Esophagus mucosa (tissue), 1 donor: ENCODE measurements around the gene LCE2B. TPM values are rescaled to one million over a fixed set of nuclear protein-coding genes. Genes with fewer than 3 reads are reported as not detected.

Source experiments
- total RNA-seq: library from RNA; stranded (reverse); gene quantifications from one replicate; pipeline ENCODE4 v1.2.4, GENCODE V29; 2023
- donor health status: DM: yes; HTN: yes; CAD: no.

LCE2B gene
- total RNA-seq, 1 donor from 2014 or later = not detected

Other genes with a start within 250 kb of the LCE2B start
- not detected for gene LCE5A, start 175.3 kb upstream of the LCE2B start, total RNA-seq
- gene CRCT1, start 171.6 kb upstream of the LCE2B start, total RNA-seq = 248 TPM
- gene LCE3E, start 119.3 kb upstream of the LCE2B start, total RNA-seq = 4.3 TPM
- gene LCE3D, start 105.6 kb upstream of the LCE2B start, total RNA-seq = 7.7 TPM
- not detected for gene LCE3C, start 85.9 kb upstream of the LCE2B start, total RNA-seq
- gene LCE3B, start 72.3 kb upstream of the LCE2B start, total RNA-seq = not detected
- gene LCE3A, start 63.0 kb upstream of the LCE2B start, total RNA-seq = not detected
- gene LCE2D, start 22.7 kb upstream of the LCE2B start, total RNA-seq = not detected
- not detected for gene LCE2C, start 10.8 kb upstream of the LCE2B start, total RNA-seq
- not detected for gene LCE2A, start 12.2 kb downstream of the LCE2B start, total RNA-seq
- gene LCE4A, start 22.0 kb downstream of the LCE2B start, total RNA-seq = not detected
- gene KPRP, start 71.9 kb downstream of the LCE2B start, total RNA-seq = 3.6 TPM
- gene LCE1F, start 89.0 kb downstream of the LCE2B start, total RNA-seq = not detected
- not detected for gene LCE1E, start 100.1 kb downstream of the LCE2B start, total RNA-seq
- not detected for gene LCE1D, start 110.6 kb downstream of the LCE2B start, total RNA-seq
- 1.00 TPM for gene LCE1C, start 120.5 kb downstream of the LCE2B start, total RNA-seq
- gene LCE1B, start 125.8 kb downstream of the LCE2B start, total RNA-seq = not detected
- not detected for gene LCE1A, start 141.3 kb downstream of the LCE2B start, total RNA-seq
- not detected for gene LCE6A, start 156.7 kb downstream of the LCE2B start, total RNA-seq
- gene LCE7A, start 173.9 kb downstream of the LCE2B start, total RNA-seq = not detected
- not detected for gene SMCP, start 192.2 kb downstream of the LCE2B start, total RNA-seq
- 145 TPM for gene IVL, start 222.4 kb downstream of the LCE2B start, total RNA-seq